Osteoblast (primary cell): Measurements from ENCODE around the gene VPS33A. TPM values are rescaled to one million over a fixed set of nuclear protein-coding genes. Genes with fewer than 3 reads are reported as not detected.
"Not testable (repeated sequence)": the region's sequence is repeated elsewhere in the genome, so short reads cannot be mapped to it uniquely, and the experiment has no call there.

ENCODE experiments used
- DNase-seq: peaks from one replicate; pipeline ENCODE4 v3.0.0; 2011; ENCODE audit warnings: low spot score, mixed read lengths; ENCODE audit not compliant: insufficient read length; ENCODE audit errors: missing footprints
- H2AFZ ChIP-seq: 2 replicates; pipeline ENCODE4 v1.6.0; 2011; ENCODE audit warnings: mild to moderate bottlenecking, low read length
- H3K27ac ChIP-seq: 2 replicates; pipeline ENCODE4 v1.5.1; 2011; ENCODE audit warnings: mild to moderate bottlenecking, low read depth, low read length, moderate library complexity
- H3K27me3 ChIP-seq: 2 replicates; pipeline ENCODE4 v1.6.0; 2012; ENCODE audit warnings: mild to moderate bottlenecking, control low read depth, inconsistent platforms, low read length, moderate library complexity; ENCODE audit not compliant: insufficient read depth
- H3K36me3 ChIP-seq: 2 replicates; pipeline ENCODE4 v1.5.1; 2011; ENCODE audit warnings: mild to moderate bottlenecking, low read length, control low read depth, moderate library complexity; ENCODE audit not compliant: insufficient read depth
- H3K4me1 ChIP-seq: 2 replicates; pipeline ENCODE4 v1.5.1; 2011; ENCODE audit warnings: mild to moderate bottlenecking, low read length, control low read depth, moderate library complexity; ENCODE audit not compliant: insufficient read depth
- H3K4me2 ChIP-seq: 2 replicates; pipeline ENCODE4 v1.6.0; 2011; ENCODE audit warnings: mild to moderate bottlenecking, low read length; ENCODE audit not compliant: insufficient read depth
- H3K4me3 ChIP-seq: fragments of 200-600 bp; sonication (generic); 3 replicates; pipeline ENCODE4 v1.5.1; 2012; ENCODE audit warnings: mild to moderate bottlenecking, low read length, inconsistent platforms; ENCODE audit not compliant: insufficient read depth
- H3K79me2 ChIP-seq: 2 replicates; pipeline ENCODE4 v1.6.0; 2012; ENCODE audit warnings: mild to moderate bottlenecking, low read length, control low read depth, inconsistent platforms; ENCODE audit not compliant: insufficient read depth
- H3K9me3 ChIP-seq: 2 replicates; pipeline ENCODE4 v1.5.1; 2011; ENCODE audit warnings: low read depth, low read length, control low read depth
- H4K20me1 ChIP-seq: 2 replicates; pipeline ENCODE4 v1.6.0; 2012; ENCODE audit warnings: mild to moderate bottlenecking, low read length, control low read depth; ENCODE audit not compliant: insufficient read depth
- CTCF ChIP-seq: IDR thresholded peaks from 2 replicates; pipeline ENCODE4 v1.5.1; 2011; ENCODE audit warnings: mild to moderate bottlenecking, low read depth, low read length, moderate library complexity; ENCODE audit errors: extremely low read depth
- total RNA-seq: library from RNA; depleted of rRNA; stranded (reverse); fragments of >200 nt; gene quantifications from 2 replicates; pipeline ENCODE4 v1.2.3, GENCODE V29; 2012

Gene VPS33A
- total RNA-seq, 1 donor: 18.5 TPM

GRCh38 chr12:122258462-122258861, 7.8 kb downstream of the VPS33A start:
- peaks cover 38% of the 10 kb centered on the region for H3K36me3 ChIP-seq
- not testable (repeated sequence) for H3K79me2 ChIP-seq, H3K27ac ChIP-seq, H2AFZ ChIP-seq, H3K4me1 ChIP-seq, H4K20me1 ChIP-seq, H3K4me2 ChIP-seq, DNase-seq, H3K9me3 ChIP-seq, H3K4me3 ChIP-seq, H3K27me3 ChIP-seq

- H3K4me2 ChIP-seq: no peak overlapping the region
- H3K4me1 ChIP-seq: no peaks in the 10 kb centered on the region
- peaks cover 13% of the 10 kb centered on the region for H3K79me2 ChIP-seq
- H3K27ac ChIP-seq: no peak overlapping the region
- H2AFZ ChIP-seq: no peak overlapping the region
- no peak overlapping the region for H3K4me3 ChIP-seq
- no peaks in the 10 kb centered on the region for H3K9me3 ChIP-seq
- no peak for DNase-seq
- no peaks in the 10 kb centered on the region for H4K20me1 ChIP-seq
- no peak for TF ChIP-seq CTCF
- H3K27me3 ChIP-seq: no peaks in the 10 kb centered on the region
- H3K36me3 ChIP-seq: peaks cover 15% of the 10 kb centered on the region
Measured at GRCh38 chr12:122250536-122250935, 15.8 kb downstream of the VPS33A start.

GRCh38 chr12:122250047-122250446, 16.2 kb downstream of the VPS33A start:
- no peak overlapping the region for H2AFZ ChIP-seq
- no peaks in the 10 kb centered on the region for H3K4me1 ChIP-seq
- H3K27me3 ChIP-seq: no peaks in the 10 kb centered on the region
- no peak for DNase-seq
- H3K4me2 ChIP-seq: no peak overlapping the region
- no peaks in the 10 kb centered on the region for H4K20me1 ChIP-seq
- peaks cover 16% of the 10 kb centered on the region for H3K36me3 ChIP-seq
- peaks cover 13% of the 10 kb centered on the region for H3K79me2 ChIP-seq
- H3K9me3 ChIP-seq: no peaks in the 10 kb centered on the region
- no peak for TF ChIP-seq CTCF
- H3K27ac ChIP-seq: no peak overlapping the region
- no peak overlapping the region for H3K4me3 ChIP-seq

- Histone ChIP-seq H4K20me1 (no peaks in the 10 kb centered on the region), H3K27me3 (no peaks in the 10 kb centered on the region), H3K9me3 (no peaks in the 10 kb centered on the region), H2AFZ (no peak overlapping the region), H3K4me3 (no peak overlapping the region), H3K36me3 (peaks cover 15% of the 10 kb centered on the region), H3K4me2 (no peak overlapping the region), H3K4me1 (no peaks in the 10 kb centered on the region), H3K79me2 (no peaks in the 10 kb centered on the region), H3K27ac (no peak overlapping the region)
- TF ChIP-seq CTCF: no peak
- no peak for DNase-seq
Measured at GRCh38 chr12:122245553-122245952, 20.7 kb downstream of the VPS33A start.
